CD4-positive, alpha-beta T cell (primary cell): Measurements from ENCODE around the gene SLC25A53. TPM values are rescaled to one million over a fixed set of nuclear protein-coding genes. Genes with fewer than 3 reads are reported as not detected.
"Not testable (repeated sequence)": the region's sequence is repeated elsewhere in the genome, so short reads cannot be mapped to it uniquely, and the experiment has no call there.

ENCODE experiments used
- ATAC-seq: fragments of 200-7000 bp; cut with Tn5 transposase; one replicate; pipeline ENCODE4 v1.10.0; 2022; ENCODE audit warnings: mild to moderate bottlenecking; ENCODE audit not compliant: poor library complexity
- CTCF ChIA-PET: fragments of 350-600 bp; sonication (Branson Sonifier 250); formaldehyde crosslinking; loops from one replicate; lab custom pipeline; 2021; ENCODE audit warnings: antibody characterized with exemption, inconsistent platforms; lab: Charles Lee
- POLR2A ChIA-PET: fragments of 350-600 bp; sonication (Branson Sonifier 250); formaldehyde crosslinking; loops from one replicate; lab custom pipeline; 2021; ENCODE audit warnings: antibody characterized with exemption, inconsistent platforms; lab: Charles Lee
- DNase-seq, 14 experiments: peaks; one replicate each; pipeline ENCODE4 v3.0.0-alpha.2; 2013 to 2020; ENCODE audit warnings: mixed read lengths in 2 of 14
- H3K27ac ChIP-seq, 2 donors: one replicate each; pipeline versions ENCODE4 v1.5.1 to v1.7.0; 2013; ENCODE audit warnings: low read length in 2 of 2, low read depth in 1 of 2, mild to moderate bottlenecking in 1 of 2
- H3K27me3 ChIP-seq, 2 experiments: 1 replicate in 1 of 2; 2 replicates in 1 of 2; pipeline versions ENCODE4 v1.6.1 to v1.7.0; 2013; ENCODE audit warnings: low read length in 2 of 2, control low read depth in 1 of 2, mild to moderate bottlenecking in 1 of 2, moderate library complexity in 1 of 2; ENCODE audit not compliant: insufficient read depth in 2 of 2, control insufficient read depth in 1 of 2
- H3K36me3 ChIP-seq: one replicate; pipeline ENCODE4 v1.6.1; 2013; ENCODE audit warnings: low read length, control low read depth; ENCODE audit not compliant: insufficient read depth
- H3K4me1 ChIP-seq: one replicate; pipeline ENCODE4 v1.6.1; 2013; ENCODE audit warnings: low read length, control low read depth; ENCODE audit not compliant: insufficient read depth
- H3K4me3 ChIP-seq: one replicate; pipeline ENCODE4 v1.5.1; 2013; ENCODE audit warnings: mild to moderate bottlenecking, low read length, moderate library complexity
- H3K9me3 ChIP-seq, 2 experiments: 1 replicate in 1 of 2; 2 replicates in 1 of 2; pipeline versions ENCODE4 v1.6.1 to v1.7.0; 2013; ENCODE audit warnings: low read length in 2 of 2, mild to moderate bottlenecking in 2 of 2, control low read depth in 1 of 2, moderate library complexity in 1 of 2; ENCODE audit not compliant: control insufficient read depth in 1 of 2, insufficient read depth in 1 of 2
- H3K27ac Mint-ChIP-seq: one replicate; pipeline ENCODE4 v1.8.0; 2020; ENCODE audit warnings: mixed read lengths
- H3K27me3 Mint-ChIP-seq: one replicate; pipeline ENCODE4 v1.8.0; 2021; ENCODE audit warnings: mixed read lengths
- H3K36me3 Mint-ChIP-seq: one replicate; pipeline ENCODE4 v1.8.0; 2021; ENCODE audit warnings: low read depth, mixed read lengths
- H3K4me1 Mint-ChIP-seq: one replicate; pipeline ENCODE4 v1.8.0; 2021; ENCODE audit warnings: low read depth, mixed read lengths
- H3K4me3 Mint-ChIP-seq: one replicate; pipeline ENCODE4 v1.8.0; 2020; ENCODE audit warnings: mild to moderate bottlenecking, mixed read lengths
- H3K9me3 Mint-ChIP-seq: one replicate; pipeline ENCODE4 v1.8.0; 2020; ENCODE audit warnings: mixed read lengths
- intact Hi-C, 2 experiments: fragments of 100-400 bp; cut with DNase I in 1 of 2; cut with micrococcal nuclease in 1 of 2; formaldehyde crosslinking; loops; one replicate each; pipeline versions ENCODE4 v1.15.1 to v1.9.0; 2023 to 2025; cut with DNase I, micrococcal nuclease
- total RNA-seq, 174 experiments: library from RNA in 2 of 174; stranded (reverse) in 2 of 174; gene quantifications; one replicate each; pipeline ENCODE4 v1.2.3 and lab custom pipeline; 2021 to 2026

Gene SLC25A53
- total RNA-seq, 2 experiments from 2014 or later: 5.1 TPM

GRCh38 chrX:104054956-104055355 is 101.9 kb downstream of the SLC25A53 start:
- H3K27me3 Mint-ChIP-seq, ATAC-seq, H3K9me3 Mint-ChIP-seq, H3K36me3 ChIP-seq, POLR2A ChIA-PET, DNase-seq, H3K4me1 ChIP-seq, intact Hi-C loops, H3K27ac ChIP-seq, H3K9me3 ChIP-seq, H3K27ac Mint-ChIP-seq, H3K4me3 Mint-ChIP-seq, CTCF ChIA-PET, H3K27me3 ChIP-seq, H3K4me1 Mint-ChIP-seq, H3K36me3 Mint-ChIP-seq, H3K4me3 ChIP-seq: not testable (repeated sequence)

Other genes starting within 250 kb of the SLC25A53 start
- 1 to 10 TPM; 8.0 to 9.0 TPM for gene TMSB15B, start 194.4 kb downstream of the SLC25A53 start, total RNA-seq
- gene H2BW1, start 143.3 kb downstream of the SLC25A53 start, total RNA-seq: not detected
- gene H2BW2, start 117.1 kb downstream of the SLC25A53 start, total RNA-seq: not detected
- gene TMSB15C, start 80.8 kb downstream of the SLC25A53 start, total RNA-seq: 1 to 10 TPM; 3.7 to 4.1 TPM
- gene ZCCHC18, start 44.5 kb downstream of the SLC25A53 start, total RNA-seq: 1 to 10 TPM; 2.9 to 3.8 TPM
- 10 to 100 TPM; 16.4 to 17.1 TPM for gene FAM199X, start 9.4 kb upstream of the SLC25A53 start, total RNA-seq
- not detected for gene ESX1, start 97.9 kb upstream of the SLC25A53 start, total RNA-seq